GM19328 (cell line): ENCODE data around the gene KCNQ1OT1.
"Not testable (repeated sequence)": the region's sequence is repeated elsewhere in the genome, so short reads cannot be mapped to it uniquely, and the experiment has no call there.

Experiments used
- ATAC-seq: cut with Tn5 transposase; IDR thresholded peaks from one replicate; pipeline ENCODE4 v1.9.1; 2021; ENCODE audit warnings: mild to moderate bottlenecking, moderate library complexity; ENCODE audit not compliant: unreplicated experiment

KCNQ1OT1 gene

DNA sequence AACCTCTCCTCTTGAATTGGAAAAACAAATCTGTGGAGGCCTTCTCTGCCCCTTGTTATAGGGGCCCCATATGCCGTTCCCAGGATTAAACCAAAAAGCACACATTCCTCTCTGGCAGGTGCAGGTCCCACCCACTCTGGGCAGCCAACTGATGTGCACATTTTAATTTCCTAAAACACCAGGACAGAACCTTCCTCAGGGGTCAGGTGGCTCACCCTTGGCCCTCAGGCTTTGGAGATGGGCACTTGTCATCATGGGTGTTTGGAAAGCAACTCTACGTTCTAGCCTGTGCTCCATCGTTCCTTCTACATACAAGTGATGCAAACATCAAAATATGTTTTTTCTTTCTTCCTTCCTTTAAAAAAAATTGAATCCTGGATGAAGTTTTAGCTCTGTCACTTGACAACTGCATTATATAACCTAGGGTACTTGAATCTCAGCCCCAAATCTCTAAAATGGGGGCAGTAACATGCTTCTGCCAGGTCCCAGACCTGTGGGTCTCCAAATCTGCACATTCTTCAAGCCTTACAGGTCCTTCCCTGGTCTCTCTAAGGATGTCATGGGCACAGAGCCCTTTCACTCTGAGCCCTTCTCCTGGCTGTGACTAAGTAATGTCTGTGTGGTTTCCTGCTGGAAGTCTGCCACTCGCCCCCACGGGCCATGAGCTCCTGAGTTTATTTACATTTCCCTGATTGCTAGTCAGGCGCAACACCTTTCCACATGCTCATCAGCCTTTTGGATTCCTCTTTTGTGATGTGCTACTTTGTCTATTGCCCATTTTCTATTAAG, 43.8 kb downstream of the KCNQ1OT1 start:
- ATAC-seq: no peak

DNA sequence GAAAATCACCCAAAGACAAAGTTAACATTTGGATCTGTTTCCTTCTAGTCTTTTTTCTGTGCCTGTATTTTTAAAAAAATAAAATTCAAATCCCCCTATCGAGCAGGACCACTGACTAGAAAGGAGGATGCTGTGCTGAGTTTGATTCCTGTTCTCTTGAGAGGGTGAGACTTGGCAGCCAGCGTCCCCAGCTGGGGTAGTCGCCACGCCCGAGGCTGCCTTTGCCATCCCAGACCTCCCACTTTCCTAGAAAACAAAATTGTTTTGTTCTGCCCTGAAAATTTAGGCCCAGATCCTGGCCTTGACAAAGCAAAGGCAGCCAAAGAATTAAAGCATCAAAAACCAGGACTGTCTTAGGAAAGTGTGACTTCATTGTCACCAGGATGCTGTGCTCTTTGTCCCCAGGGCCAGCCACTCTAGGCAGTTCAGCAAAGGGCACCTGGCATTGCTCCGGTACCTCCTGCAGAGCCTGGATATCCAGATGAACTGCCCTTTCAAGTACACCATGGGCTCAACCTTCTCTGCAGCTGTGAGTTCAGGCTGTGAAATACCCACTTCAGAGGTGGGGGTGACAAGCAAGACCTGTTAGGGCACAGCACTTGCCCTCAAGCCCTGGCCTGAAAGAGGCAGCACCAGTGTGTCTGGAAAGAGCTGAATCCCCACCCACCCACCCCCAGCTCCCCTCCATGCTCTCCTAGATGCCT, 44.6 kb downstream of the KCNQ1OT1 start:
- no peak for ATAC-seq

DNA sequence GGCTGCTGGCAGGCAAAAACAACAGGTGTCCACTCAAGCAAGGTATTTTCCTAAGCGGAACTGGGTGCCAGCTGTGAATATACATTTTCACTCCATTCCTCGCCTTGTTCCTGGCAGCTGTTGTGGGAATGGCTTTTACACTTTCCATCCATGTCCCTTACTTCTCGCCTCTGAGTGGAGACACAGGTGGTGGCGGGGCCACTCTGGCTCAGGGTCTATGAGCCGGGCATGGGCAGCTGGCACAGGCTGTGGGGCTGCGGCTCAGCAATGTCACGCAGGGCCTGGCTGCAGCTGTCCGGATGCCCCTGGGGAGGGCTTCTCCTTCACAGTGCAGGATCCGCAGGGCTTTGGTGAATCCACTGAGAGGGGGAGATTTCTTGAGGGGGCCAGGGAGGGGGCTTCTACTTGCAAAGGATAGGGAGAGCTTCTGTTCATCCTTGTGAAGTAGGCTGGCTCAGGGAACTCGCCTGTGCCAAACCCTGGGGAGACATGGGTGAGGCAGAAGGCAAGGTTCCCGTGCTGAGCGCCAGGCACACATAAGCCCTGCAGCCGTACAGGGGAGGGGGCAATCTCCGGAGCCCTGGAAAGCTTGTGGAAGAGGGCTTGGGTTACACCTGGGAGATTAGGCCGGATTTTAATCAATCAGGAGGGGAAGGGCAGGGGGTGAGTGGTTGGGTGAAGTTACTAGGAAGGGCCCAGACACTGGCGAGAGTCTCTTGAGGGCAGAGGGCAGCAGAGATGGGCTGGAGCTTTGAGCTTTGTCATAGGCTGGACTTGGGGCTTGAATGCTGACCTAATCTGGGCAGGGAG, 45.7 kb downstream of the KCNQ1OT1 start:
- ATAC-seq: no peak

DNA sequence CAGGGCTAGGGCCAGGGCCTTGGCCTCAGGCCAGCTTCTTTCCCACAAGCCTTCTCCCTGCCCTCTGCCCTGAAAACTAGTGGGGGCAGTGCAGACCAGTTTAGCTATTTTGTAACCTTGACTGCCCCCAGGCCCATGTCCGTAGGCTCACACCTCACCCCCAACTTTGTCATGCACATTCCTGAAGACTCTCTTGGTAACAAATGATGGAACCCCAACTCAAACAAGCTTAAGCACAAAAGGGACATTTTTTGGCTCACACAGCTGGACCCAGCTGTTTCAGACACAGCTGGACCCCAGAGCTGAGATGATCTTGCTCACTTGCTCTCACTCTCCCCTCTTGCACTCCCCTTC, 46.6 kb downstream of the KCNQ1OT1 start:
- no peak for ATAC-seq

DNA sequence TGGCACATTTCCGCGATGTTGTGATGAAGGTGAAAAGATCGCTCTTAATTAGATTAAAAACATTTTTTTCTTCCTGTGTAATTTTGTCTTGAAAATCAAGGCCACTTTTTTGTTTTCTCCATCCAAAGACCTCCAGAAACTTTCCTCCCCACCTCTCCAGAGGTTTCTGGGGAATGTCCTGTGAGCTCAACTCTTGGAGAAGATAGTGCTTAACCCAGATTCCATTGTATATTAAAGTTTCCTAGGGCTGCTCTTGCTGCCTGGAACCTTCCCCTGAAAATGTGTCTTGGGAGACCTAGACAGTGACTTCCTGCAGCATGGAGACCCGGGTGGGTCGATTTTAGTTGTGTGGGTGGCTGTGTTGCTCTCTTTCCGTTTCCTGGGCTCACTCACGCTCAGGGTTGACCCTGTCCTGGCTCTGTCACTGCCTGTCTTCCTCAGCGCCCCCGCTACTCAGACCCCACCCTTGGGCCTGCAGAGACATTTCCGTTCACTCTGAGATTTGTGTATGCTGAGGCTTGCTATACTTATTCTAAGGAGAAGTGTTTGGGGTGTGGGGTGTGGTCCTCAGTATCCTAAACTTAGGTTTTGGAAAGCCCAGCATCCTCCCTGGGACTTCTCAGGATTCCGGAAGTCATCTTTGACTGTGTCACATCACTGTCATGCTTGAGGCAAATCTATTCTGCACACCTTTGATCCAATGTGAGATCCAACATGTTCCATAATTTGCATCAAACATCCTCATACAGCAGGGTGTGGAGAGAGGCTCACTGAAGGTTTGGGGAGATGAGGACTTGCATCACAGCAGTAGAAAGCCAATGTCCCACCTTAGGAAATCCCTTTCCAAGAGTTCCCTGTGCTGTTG, 47.2 kb downstream of the KCNQ1OT1 start:
- no peak for ATAC-seq

DNA sequence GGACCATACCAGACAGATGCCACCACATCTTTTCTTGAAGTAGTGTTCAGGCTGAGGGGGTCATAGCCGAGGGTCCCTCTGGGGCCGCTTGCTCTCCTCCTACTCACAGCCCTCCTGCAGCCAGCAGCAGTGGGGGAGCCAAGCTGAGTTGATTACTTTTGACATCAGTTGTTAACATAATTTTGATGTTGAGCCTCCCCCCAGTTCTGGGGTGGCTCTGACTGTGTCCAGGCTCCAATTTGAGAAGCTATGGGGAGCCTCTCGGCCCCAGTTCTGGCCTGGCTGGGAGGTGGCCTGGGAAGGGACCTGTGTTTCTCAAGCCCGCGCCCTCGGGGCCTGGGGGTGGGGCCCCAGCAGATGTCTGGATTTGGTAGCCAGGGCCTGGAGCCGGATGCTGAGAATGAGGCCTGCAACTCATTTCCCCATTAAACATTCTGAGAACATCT, 47.9 kb downstream of the KCNQ1OT1 start:
- ATAC-seq: no peak

DNA sequence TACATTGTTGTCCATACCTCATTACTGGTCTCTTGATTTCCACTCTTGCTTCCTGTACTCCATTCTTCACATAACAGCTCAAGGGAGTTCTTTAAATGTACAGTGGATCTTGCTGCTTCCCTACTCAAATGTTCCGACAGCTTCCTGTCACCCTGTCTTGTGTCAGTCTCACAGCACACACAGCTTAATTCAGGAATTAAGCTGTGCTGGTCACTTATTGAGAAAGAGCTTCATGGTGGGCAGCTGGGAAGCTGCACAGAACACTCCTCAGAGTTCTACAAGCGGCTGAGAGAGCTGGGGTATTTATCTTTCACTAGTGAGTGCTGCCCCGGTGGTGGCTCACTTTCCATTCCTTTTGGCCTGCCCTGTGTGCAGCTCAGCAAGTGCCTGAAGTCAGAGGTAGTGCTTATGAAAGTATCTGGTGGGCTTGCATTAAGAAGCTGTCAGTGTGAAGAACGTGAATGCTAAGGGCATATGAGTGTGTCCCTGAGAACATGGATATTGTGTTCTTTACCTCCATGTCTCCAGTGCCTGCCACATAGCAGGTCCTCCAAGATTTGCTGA, 48.7 kb downstream of the KCNQ1OT1 start:
- ATAC-seq: no peak

DNA sequence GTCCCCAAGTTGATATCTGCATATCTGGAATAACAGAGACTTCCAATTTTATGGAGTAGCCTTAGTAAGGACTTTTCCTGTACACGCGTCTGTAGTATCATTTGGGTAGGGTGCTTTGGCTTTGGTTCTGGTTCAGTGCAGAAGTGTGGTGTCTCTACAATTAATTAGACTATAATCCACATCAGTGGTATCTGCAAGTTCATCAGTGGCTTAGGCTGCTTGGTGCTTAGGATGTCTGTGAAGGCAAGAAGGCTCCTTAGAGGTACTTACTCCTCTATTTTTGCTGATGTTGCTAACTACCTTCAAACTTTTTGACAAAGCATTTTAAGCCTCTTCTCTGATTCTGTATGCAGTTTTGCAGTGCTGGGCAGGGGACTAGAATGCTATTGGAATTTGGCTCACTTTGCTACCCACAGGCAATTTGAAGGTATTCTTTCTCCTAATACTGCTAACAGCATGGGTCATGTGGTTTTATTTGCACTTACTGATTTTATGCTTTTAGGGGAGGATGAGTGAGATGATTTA, 49.4 kb downstream of the KCNQ1OT1 start:
- ATAC-seq: no peak

DNA sequence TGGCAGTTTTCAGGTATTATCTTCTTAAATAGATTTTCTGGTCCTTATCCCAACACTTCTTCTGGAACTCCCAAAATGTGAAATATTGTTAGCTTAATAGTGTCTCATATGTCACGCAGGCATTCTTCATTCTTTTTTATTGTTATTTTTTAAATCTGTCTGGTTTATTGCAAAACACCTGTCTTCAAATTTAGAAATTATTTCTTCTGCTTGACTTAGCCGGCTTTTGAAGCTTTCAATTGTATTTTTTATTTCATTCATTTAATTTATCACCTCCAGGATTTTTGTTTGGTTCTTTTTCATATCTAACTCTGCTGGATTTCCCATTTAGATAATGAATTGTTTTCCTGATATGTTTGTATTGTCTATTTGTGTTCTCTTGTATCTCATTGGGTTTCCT, 49.9 kb downstream of the KCNQ1OT1 start:
- no peak for ATAC-seq

DNA sequence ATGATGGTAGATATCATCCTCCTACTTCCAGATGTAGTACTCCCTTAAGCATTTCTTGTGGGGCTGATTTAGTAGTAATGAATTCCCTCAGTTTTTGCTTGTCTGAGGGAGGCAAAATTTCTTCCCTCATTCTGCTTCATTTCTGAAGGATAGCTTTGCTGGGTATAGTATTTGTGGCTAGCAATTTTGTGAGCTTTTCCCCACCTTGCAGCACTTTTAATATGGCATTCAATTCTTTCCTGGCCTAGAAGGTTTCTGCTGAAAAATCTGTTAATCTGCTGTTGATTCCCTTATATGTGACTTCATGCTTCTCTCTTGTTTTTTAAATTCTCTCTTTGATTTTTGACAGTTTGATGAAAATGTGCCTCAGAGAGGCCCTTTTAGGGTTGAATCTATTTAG, 50.4 kb downstream of the KCNQ1OT1 start:
- no peak for ATAC-seq

DNA sequence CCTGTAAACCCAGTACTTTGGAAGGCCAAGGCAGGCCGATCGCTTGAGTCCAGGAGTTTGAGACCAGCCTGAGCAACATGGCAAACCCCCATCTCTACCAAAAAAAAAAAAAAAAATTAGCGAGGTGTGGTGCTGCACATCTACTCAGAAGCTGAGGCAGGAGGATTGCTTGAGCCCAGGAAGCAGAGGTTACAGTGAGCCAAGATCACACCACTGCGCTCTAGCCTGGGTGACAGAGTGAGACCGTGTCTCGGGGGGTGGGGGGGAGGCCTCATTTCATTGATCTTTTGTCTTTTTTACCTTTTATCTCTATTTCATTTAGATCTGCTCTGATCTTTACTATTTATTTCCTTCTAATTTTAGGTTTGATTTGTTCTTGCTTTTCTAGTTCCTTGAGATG, 51.8 kb downstream of the KCNQ1OT1 start:
- no peak for ATAC-seq

DNA sequence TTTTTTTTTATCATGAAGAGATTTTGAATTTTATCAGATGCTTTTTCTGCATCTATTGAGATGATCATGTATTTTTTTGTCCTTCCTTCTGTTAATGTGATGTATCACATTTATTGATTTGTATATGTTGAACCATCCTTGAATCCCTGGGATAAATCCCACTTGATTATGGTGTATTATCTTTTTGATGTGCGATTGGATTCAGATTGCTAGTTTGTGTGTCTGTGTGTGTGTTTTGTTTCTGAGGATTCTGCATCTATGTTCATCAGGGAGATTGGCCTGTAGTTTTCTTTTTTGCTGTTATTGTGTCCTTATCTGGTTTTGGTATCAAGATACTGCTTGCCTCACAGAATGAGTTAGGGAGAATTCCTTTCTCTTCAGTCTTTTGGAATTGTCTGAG, 52.6 kb downstream of the KCNQ1OT1 start:
- ATAC-seq: no peak

DNA sequence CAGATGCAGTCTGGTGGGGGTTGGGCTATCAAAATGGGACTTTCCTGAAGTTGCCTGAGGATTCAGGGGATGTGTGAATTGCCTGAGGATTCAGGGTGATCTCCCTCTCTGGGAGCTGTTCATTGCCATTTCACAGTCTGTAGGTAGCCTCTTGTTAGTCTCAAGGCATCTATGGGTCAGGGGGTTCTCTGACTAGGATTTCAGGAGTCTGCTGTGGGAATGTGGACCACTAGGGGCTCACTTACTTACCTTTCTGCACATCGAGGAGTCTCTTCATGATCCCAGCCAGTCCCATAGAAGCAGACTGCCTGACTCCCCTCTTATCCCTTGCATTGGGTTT, 54.0 kb downstream of the KCNQ1OT1 start:
- ATAC-seq: no peak

DNA sequence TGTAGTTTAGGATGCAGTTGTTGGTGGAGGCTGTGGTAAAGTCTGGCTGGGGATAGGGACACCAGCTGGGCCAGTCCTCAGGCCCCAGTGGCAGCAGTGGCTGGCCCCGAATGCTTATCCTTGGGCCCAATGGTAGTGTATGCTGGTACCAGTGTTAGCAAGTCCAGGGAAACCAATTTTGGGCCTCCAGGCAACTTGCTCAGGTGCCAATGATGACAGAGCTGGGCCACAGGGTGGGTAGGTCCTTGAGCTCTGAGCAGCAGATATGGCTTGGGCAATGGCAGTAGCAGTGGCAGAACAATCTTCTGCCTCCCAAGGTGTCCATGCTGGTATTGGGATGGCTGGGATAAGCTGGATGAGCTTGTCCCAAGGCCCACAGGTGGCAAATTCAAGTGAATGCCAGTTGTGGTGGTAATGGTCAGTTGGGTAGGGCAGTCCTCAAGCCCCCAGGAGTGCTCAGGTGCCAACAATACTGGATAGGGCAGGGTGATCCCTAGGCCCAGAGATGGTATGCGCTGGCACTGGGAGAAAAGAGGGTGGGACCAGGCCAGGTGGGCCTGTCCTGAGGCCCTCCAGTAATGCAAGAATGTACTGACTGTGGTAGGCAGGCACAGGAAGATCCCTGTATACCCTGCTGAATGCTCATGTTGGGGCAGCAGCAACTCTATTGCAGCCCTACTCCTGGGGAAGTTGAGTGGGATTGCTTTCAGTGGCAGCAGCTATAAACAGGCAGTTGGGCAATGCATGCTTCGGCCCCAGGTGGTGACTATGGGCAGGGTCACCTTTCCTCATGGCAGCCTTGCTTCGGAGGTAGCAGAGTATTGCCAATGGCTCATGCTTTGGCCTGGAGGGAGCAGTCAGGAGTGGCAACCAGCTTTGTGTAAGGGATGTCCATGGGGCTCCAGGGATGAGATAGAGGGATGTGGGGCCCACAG, 54.7 kb downstream of the KCNQ1OT1 start:
- no peak for ATAC-seq

DNA sequence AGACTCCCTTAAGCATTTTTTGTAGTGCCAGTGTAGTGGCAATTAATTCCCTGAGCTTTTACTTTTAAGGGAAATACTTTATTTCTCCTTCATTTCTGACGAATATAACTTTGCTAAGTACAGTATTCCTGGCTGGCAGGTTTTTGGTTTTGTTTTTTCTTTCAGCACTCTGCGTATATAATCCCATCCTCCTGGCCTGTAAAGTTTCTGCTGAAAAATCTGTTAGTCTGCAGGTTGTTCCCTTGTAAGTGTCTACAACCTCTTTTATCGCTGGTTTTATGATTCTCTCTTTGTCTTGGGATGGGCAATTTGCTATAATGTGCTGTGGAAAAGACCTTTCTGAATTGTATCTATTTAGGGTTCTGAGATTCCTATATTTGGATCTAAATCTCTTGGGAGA, 56.0 kb downstream of the KCNQ1OT1 start:
- no peak for ATAC-seq

DNA sequence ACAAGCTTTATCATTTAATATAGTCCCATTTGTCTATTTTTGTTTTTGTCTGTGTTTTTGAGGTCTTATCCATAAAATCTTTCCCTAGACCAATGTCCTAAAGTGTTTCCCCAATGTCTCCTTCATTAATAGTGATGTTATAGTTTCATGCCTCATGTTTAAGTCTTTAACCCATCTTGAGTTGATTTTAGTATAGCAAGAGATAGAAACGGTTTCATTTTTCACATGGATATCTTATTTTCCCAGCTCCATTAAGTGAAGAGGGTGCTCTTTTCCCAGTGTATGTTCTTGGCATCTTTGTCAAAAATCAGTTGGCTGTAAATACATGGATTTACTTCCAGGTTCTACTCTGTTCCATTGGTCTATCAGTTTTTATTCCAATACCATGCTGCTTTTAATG, 58.2 kb downstream of the KCNQ1OT1 start:
- ATAC-seq: no peak

DNA sequence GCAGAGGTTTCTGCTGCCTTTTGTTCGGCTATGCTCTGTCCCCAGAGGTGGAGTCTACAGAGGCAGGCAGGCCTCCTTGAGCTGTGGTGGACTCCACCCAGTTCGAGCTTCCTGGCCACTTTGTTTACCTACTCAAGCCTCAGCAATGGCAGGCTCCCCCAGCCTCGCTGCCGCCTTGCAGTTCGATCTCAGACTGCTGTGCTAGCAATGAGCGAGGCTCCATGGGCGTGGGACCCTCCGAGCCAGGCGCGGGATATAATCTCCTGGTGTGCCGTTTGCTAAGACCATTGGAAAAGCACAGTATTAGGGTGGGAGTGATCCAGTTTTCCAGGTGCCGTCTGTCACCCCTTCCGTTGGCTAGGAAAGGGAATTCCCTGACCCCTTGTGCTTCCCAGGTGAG, 60.0 kb downstream of the KCNQ1OT1 start:
- ATAC-seq: not testable (repeated sequence)

DNA sequence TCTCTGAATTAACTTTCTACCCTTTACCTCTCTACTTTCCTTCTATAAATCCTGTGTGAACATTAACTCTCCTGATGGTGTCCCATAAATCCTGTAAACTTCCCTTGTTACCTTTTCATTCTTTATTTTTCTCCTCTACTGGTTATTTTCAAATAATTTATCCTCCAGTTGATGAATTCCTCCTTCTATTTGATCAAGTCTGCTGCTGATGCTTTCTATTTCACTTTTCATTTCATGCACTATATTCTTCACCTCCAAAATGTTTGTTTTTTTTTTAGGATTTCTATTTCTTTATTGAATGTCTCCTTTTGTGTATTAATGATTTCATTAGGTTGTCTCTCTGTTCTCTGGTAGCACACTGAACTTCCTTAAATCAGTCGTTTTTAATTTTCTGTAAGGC, 68.6 kb downstream of the KCNQ1OT1 start:
- no peak for ATAC-seq

DNA sequence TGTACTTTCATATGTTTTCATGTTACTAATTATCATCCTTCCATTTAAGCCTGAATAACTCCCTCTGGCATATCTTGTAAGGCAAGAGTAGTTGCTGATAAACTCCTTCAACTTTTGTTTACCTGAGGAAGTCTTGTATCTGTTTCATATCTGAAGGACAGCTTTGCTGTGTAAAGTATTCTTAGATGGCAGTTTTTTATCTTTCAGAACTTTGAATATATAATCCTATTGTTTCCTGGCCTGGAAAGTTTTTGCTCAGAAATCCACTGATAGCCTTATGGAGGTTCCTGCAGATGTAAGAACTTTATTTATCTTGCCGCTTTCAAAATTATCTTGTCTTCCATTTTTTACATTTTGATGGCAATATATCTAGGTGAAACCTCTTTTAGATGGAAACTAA, 69.1 kb downstream of the KCNQ1OT1 start:
- no peak for ATAC-seq
